NCI-H524 (cell line): ENCODE measurements around the gene OLFM1.
A peak's percentile ranks its signal among the peaks of the same experiment; 100 is the strongest.
"Not testable (repeated sequence)": the region's sequence is repeated elsewhere in the genome, so short reads cannot be mapped to it uniquely, and the experiment has no call there.

Experiments
- DNase-seq, 2 experiments: peaks; one replicate each; lab custom pipeline; 2025; lab: John Stamatoyannopoulos, UW

The OLFM1 gene

GRCh38 chr9:135134268-135135022, 47.0 kb downstream of the OLFM1 start:
- DNase-seq = peak; percentile 93 to 96

GRCh38 chr9:135135171-135135928, 47.9 kb downstream of the OLFM1 start:
- DNase-seq = no peak

- no peak for DNase-seq
These were observed 48.5 kb downstream of the OLFM1 start for GRCh38 chr9:135135929-135136315.

- peak in 1 of 2 experiments; percentile 47 for DNase-seq
These were observed 49.0 kb downstream of the OLFM1 start for GRCh38 chr9:135136481-135136880.

- no peak for DNase-seq
These were observed 49.7 kb downstream of the OLFM1 start for GRCh38 chr9:135136991-135137832.

- no peak for DNase-seq
These were observed 50.8 kb downstream of the OLFM1 start for GRCh38 chr9:135138078-135138855.

DNA sequence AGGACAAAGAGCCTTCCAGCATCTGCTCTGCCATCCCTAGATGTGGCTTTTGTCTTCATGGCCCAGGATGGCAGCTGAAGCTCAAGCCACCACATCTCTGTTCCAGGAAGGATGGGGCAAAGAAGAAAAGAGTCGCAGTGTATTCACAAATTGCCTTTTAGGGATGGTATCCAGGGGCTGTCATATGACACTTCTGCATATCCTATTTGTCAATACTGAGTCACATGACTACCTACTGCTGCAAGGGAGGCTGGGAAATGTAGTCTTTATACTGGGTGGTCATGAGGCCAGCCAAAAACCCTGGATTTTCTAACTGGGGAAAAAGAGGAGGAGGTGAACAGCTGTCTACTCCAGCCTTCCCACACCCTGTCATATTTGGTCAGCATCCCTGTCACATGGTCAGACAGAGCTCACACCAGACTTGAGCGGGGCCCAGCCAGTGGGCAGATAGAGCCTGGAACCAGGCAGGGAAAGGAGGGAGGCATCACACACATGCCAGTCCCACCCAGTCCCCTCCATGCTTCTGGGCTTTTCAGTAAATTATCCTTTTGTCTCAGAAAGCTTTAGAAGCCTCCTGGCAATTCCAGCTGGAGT, 52.0 kb downstream of the OLFM1 start:
- DNase-seq = no peak

GRCh38 chr9:135141183-135141774, 53.8 kb downstream of the OLFM1 start:
- no peak for DNase-seq

DNA sequence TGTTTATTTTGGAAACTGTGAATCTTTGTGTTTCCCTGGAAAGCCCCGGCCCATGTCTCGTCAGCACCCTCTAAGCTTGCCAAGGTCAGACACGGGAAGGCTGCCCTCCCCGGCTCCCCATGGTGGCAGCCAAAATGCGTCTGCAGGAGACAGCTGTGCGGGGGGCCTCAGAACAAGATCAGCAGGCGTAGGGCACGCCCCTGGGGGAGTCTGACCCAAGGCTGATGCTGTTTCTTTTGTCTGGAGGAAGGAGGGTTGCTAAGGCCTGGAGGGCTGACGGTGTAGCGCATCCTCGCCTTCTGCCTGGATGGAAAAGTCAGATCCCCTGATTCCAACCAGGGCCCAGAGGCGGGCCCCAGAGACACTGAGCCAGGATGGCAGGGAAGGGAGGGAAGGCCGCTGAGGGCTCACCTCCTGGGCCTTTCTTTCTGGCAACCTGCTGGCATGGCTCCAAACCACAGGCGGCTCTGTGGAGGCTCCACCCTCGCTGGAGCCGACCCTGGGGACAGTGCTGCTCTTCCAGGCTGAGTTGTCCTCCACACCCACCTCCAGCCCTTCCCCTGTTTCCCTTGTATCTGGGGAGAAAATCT, 57.2 kb downstream of the OLFM1 start:
- peak in 1 of 2 experiments; percentile 63 for DNase-seq

GRCh38 chr9:135145312-135145711, 57.8 kb downstream of the OLFM1 start:
- no peak for DNase-seq

DNA sequence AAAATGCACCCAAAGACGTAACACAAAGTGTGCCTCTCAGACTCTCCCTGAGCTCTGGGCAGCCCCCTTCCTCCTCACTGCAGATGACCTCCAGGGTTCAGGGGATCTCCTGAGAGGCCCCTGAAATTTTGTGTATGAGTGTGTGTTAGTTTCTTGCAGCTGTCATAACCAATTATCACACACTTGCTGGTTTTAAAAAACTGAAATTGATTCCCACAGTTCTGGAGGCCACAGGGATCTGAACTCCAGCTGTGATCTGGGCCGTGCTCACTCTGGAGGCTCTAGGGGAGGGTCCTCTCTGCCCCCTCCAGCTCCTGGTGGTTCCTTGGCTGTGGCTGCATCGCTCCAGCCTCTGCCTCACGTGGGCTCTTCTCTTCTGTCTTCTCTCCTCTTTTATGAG, 58.8 kb downstream of the OLFM1 start:
- DNase-seq = no peak

- peak in 1 of 2 experiments; percentile 85 for DNase-seq
These were observed 59.5 kb downstream of the OLFM1 start for GRCh38 chr9:135146766-135147473.

DNA sequence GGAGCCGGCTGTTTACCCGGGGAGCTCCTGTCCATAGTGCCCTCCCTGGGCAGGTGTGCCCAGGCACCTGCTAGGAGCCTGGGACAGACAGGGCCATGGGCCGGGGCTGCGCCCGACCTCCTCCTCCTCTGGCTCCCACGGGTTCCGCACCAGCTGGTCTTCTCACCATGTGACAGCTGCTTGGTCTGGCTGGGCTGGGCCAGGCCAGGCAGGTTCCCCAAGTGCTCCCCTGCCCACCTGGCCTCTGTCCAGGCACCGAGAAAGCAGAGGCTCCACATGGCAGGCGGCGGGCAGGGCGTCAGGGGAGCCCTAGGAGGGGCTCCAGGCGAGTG, 60.0 kb downstream of the OLFM1 start:
- DNase-seq = peak; percentile 83 to 87

GRCh38 chr9:135147938-135148337, 60.5 kb downstream of the OLFM1 start:
- no peak for DNase-seq

- DNase-seq = no peak
These were observed 60.9 kb downstream of the OLFM1 start for GRCh38 chr9:135148386-135148785.

DNA sequence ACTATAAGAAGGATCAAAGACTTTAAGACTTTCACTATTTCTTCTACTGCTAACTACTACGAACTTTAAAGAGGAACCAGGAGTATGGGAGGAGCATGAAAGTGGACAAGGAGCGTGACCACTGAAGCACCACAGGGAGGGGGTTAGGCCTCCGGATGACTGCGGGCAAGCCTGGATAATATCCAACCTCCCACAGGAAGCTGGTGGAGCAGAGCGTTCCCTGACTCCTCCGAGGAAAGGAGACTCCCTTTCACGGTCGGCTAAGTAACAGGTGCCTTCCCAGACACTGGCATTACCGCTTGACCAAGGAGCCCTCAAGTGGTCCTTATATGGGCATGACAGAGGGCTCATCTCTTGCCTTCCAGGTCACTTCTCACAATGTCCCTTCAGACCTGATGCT, 62.4 kb downstream of the OLFM1 start:
- not testable (repeated sequence) for DNase-seq

DNA sequence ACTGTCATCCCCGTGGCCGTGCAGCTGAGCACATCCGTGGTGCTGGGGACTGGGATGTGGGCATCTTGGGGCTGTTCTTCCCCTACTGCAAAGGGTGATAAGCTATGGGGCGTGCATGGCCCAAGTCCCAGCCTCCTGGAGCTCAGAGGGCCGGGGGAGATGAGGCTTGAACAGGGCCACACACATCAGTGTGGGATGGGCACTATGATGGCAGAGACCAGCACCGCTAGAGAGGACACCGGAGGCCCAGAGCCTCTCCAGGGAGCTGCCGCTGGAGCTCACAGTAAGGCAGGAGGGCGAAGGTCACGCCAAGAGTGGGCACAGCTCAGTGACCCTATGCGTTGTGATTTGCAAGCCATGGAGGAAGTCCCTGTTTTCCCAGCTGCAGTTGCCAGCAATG, 63.5 kb downstream of the OLFM1 start:
- DNase-seq = no peak

DNA sequence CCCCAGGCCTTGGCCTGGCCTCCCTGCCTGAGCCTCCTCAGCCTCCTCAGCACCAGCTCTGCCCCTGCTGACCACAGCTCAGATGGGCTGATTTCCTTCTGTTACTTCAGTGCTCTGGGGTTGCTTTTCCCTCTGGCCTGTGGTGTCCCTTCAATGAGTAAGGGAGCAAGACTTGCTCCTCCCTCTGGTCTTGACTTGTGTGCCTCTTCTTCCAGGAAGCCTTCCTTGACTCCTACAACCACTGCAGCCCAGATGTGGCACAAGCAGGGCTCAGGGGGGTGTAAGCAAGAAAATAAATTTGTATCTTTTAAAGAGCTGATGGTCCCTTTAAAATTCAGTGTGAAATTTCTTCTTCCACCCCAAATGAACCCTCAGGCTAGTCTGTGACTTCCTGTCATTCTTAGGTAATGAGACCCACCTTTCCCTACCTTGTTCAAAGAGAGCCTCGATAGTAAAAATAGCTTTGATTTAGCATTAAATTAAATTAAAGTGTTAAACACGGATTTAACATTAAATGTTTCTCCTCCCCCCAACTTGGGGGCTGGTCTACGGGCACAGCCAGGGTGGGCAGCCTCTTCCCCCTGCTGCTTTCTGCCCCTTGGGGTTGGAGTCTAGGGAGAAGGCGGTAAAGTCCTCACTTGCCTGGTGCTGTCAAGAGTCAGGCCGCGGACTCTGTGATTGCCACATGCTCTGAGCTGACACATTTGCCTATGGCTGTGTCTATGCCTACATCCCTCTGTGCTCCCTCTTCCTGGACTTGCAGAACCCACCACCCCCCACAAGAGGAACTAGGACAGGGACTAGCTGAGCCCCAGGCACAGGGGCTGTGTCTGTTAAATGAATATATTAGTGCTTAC, 64.5 kb downstream of the OLFM1 start:
- DNase-seq = no peak
